PFSK-1 (cell line): ENCODE results near the gene MATCAP1.

Source experiments
- FOXP2 ChIP-seq: optimal IDR thresholded peaks from 2 replicates; pipeline ENCODE3; 2011; ENCODE audit warnings: borderline replicate concordance, control low read depth, inconsistent platforms; ENCODE audit not compliant: insufficient read depth; ENCODE audit errors: extremely low read length, extremely low read depth
- POLR2AphosphoS5 ChIP-seq: IDR thresholded peaks from 2 replicates; pipeline ENCODE4 v1.6.1; 2012; ENCODE audit warnings: low read depth, mild to moderate bottlenecking, control low read depth, low read length, moderate library complexity
- SIN3A ChIP-seq: IDR thresholded peaks from 2 replicates; pipeline ENCODE4 v1.6.1; 2012; ENCODE audit warnings: mild to moderate bottlenecking, low read length, moderate library complexity, borderline replicate concordance; ENCODE audit not compliant: insufficient read depth
- TAF1 ChIP-seq: IDR thresholded peaks from 2 replicates; pipeline ENCODE4 v1.6.1; 2012; ENCODE audit warnings: low read length, control low read depth, borderline replicate concordance; ENCODE audit not compliant: insufficient read depth
- TF ChIP-seq, protein P1 (sequence below), 2 experiments: IDR thresholded peaks; 2 replicates each; pipeline versions ENCODE4 v1.6.1 to v1.8.0; 2011 to 2012; ENCODE audit warnings: low read depth in 2 of 2, low read length in 2 of 2, control low read depth in 1 of 2, inconsistent platforms in 1 of 2, mild to moderate bottlenecking in 1 of 2, moderate library complexity in 1 of 2; ENCODE audit not compliant: insufficient read depth in 1 of 2

Gene MATCAP1

DNA sequence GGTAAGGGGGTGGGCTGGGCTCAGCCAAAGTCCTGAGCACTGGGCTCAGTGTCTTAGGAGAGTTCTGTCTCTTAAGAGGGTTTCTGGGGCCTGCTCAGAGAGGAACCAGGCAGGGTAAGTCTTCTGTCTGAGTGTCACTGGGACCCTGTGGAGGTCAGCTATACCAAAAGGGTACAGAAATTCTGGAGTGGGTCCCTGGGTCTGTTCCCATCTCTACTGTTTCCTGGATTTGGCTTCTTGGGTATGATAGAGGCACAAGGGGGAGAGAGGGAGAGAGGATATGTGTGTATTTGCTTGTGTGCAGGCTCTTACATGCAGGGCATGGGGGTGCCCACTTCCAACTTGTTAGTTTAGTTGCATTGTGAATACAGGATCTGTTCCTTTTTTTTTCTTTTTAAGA lies 9.8 kb upstream of the MATCAP1 start:
- no peak for TF ChIP-seq POLR2AphosphoS5
- TF ChIP-seq FOXP2: no peak
- no peak for TF ChIP-seq TAF1
- no peak for TF ChIP-seq SIN3A
- TF ChIP-seq, protein P1, sequence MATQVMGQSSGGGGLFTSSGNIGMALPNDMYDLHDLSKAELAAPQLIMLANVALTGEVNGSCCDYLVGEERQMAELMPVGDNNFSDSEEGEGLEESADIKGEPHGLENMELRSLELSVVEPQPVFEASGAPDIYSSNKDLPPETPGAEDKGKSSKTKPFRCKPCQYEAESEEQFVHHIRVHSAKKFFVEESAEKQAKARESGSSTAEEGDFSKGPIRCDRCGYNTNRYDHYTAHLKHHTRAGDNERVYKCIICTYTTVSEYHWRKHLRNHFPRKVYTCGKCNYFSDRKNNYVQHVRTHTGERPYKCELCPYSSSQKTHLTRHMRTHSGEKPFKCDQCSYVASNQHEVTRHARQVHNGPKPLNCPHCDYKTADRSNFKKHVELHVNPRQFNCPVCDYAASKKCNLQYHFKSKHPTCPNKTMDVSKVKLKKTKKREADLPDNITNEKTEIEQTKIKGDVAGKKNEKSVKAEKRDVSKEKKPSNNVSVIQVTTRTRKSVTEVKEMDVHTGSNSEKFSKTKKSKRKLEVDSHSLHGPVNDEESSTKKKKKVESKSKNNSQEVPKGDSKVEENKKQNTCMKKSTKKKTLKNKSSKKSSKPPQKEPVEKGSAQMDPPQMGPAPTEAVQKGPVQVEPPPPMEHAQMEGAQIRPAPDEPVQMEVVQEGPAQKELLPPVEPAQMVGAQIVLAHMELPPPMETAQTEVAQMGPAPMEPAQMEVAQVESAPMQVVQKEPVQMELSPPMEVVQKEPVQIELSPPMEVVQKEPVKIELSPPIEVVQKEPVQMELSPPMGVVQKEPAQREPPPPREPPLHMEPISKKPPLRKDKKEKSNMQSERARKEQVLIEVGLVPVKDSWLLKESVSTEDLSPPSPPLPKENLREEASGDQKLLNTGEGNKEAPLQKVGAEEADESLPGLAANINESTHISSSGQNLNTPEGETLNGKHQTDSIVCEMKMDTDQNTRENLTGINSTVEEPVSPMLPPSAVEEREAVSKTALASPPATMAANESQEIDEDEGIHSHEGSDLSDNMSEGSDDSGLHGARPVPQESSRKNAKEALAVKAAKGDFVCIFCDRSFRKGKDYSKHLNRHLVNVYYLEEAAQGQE (IDR thresholded peaks at IDR 0.05; ENCODE audit: insufficient read depth in 1 of 2, low read depth in 2 of 2, low read length in 2 of 2): no peak

DNA sequence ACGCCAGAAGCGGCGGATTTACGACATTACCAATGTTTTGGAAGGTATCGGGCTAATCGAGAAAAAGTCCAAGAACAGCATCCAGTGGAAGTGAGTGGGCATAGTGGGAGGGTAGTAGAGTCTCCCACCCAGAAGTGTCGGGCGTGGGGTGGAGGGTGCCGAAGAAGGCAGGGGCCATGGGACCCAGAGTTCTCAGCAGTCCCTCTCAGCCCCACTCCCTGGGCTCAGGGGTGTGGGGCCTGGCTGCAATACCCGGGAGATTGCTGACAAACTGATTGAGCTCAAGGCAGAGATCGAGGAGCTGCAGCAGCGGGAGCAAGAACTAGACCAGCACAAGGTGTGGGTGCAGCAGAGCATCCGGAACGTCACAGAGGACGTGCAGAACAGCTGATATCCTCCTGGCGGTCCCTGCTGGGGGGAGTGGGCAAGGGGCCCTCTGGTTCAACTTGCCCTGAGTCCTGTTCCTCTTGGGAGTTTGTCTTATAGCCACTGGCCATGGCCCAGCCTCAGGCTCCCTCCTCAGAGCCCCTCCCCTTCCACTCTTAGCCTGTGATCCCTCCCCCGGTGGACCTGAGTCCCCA lies 9.1 kb upstream of the MATCAP1 start:
- TF ChIP-seq TAF1 (no peak), SIN3A (no peak), POLR2AphosphoS5 (no peak), FOXP2 (no peak)
- TF ChIP-seq, protein P1 (IDR thresholded peaks at IDR 0.05; ENCODE audit: insufficient read depth in 1 of 2, low read depth in 2 of 2, low read length in 2 of 2): no peak

DNA sequence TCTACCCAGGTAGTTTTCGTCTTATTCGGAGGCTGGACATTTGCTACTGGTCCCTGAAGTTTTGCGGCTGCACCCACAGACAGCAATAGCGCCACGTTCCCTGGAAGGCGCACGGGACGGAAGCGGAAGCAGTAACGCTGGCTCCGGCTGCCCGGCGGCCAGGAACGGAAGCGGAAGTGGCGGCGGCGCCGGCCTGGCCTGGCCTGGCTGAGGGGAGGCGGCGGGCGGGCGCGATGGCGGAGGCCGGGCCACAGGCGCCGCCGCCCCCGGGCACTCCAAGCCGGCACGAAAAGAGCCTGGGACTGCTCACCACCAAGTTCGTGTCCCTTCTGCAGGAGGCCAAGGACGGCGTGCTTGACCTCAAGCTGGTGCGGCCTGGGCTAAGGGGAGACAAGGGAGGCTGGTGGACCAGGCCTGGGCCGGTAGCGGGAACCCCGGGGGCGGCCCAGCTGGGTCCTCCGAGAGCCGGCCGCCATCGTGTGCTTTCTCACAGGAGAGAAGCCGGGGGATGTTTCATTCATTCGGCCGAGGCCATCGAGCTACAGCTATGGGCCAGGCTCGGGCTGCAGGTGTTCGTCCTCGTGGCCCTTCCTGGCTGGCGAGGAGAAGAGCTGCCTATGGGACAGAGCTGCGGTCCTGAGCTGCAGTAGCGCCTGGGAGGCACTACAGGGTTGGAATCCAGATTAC lies 8.4 kb upstream of the MATCAP1 start, which contains the start of gene E2F4:
Gene E2F4, plus strand, starts transcription at position 161 of the 687 bp plus-strand sequence. Its CDS starts 73 bp downstream, at position 234.
- TF ChIP-seq, protein P1 (IDR thresholded peaks at IDR 0.05; ENCODE audit: insufficient read depth in 1 of 2, low read depth in 2 of 2, low read length in 2 of 2): no peak
- peak; percentile 49; the same call in 1 of the 2 replicates for TF ChIP-seq POLR2AphosphoS5
- TF ChIP-seq SIN3A: no peak
- TF ChIP-seq FOXP2: no peak
- 0 out of 2 replicates have a peak, but pooled peaks have one; percentile 54 for TF ChIP-seq TAF1

DNA sequence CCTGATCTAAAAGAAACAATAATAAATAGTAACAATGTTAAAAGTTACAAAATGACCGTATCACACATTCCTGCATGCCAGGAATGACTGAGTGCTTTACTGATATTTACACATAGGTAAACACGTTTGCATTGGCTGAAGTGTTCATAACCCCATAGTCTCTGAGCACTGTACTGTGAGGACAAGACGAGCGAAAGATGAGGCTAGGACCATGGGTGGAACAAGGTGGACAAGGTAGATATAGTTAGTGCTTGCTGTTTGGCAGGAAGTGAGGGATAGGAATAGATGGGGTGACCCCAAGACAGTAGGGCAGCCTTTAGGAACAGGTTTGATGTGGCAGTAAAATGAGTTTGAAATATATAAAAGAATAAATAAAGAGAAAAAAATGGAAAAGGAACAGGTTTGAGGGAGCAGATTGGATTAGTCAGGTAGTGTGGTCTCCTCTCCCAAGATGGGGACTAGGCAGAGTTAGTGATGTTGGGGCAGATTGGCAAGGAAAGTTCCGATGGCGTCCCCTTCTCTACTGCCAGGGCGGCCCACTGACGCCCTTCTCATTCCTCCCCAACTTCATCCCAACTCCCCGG lies 7.7 kb upstream of the MATCAP1 start:
- TF ChIP-seq, protein P1 (IDR thresholded peaks at IDR 0.05; ENCODE audit: insufficient read depth in 1 of 2, low read depth in 2 of 2, low read length in 2 of 2): no peak
- TF ChIP-seq FOXP2 (no peak), TAF1 (no peak), POLR2AphosphoS5 (no peak), SIN3A (no peak)
